Karpas-422 (cell line): ENCODE measurements around the gene FAM181A. TPM values are rescaled to one million over a fixed set of nuclear protein-coding genes. Genes with fewer than 3 reads are reported as not detected.

ENCODE experiments used
- DNase-seq: peaks from one replicate; pipeline ENCODE4 v3.0.0-alpha.2; 2015
- H2AFZ ChIP-seq: fragments of 200-600 bp; sonication (generic); 2 replicates; pipeline ENCODE4 v1.6.1; 2014; ENCODE audit warnings: antibody characterized with exemption, low read length, mixed read lengths
- H3K27ac ChIP-seq: fragments of 200-600 bp; sonication (generic); 2 replicates; pipeline ENCODE4 v1.5.1; 2014; ENCODE audit warnings: mild to moderate bottlenecking, low read length, moderate library complexity
- H3K27me3 ChIP-seq: fragments of 200-600 bp; sonication (generic); 2 replicates; pipeline ENCODE4 v1.6.1; 2014; ENCODE audit warnings: low read length, mixed read lengths
- H3K36me3 ChIP-seq: fragments of 200-600 bp; sonication (generic); 2 replicates; pipeline ENCODE4 v1.6.1; 2014; ENCODE audit warnings: low read length, mixed read lengths; ENCODE audit not compliant: insufficient read depth
- H3K4me1 ChIP-seq: fragments of 200-600 bp; sonication (generic); 2 replicates; pipeline ENCODE4 v1.6.1; 2014; ENCODE audit warnings: mild to moderate bottlenecking, low read length, mixed read lengths
- H3K4me2 ChIP-seq: fragments of 200-600 bp; sonication (generic); 2 replicates; pipeline ENCODE4 v1.6.1; 2014; ENCODE audit warnings: low read length, low read depth, mild to moderate bottlenecking; ENCODE audit not compliant: poor library complexity, severe bottlenecking
- H3K4me3 ChIP-seq: fragments of 200-600 bp; sonication (generic); 2 replicates; pipeline ENCODE4 v1.5.1; 2014; ENCODE audit warnings: mild to moderate bottlenecking, antibody characterized with exemption, low read length, mixed read lengths
- H3K79me2 ChIP-seq: fragments of 200-600 bp; sonication (generic); 2 replicates; pipeline ENCODE4 v1.6.1; 2014; ENCODE audit warnings: mild to moderate bottlenecking, low read length, mixed read lengths
- H3K9ac ChIP-seq: fragments of 200-600 bp; sonication (generic); 2 replicates; pipeline ENCODE4 v1.6.0; 2014; ENCODE audit warnings: low read length
- H3K9me2 ChIP-seq: fragments of 200-600 bp; sonication (generic), shearing (Covaris generic); replicated peaks from 2 replicates; pipeline ENCODE4 v1.6.0; 2014; ENCODE audit warnings: mild to moderate bottlenecking, low read length, moderate library complexity; ENCODE audit not compliant: insufficient read depth
- H3K9me3 ChIP-seq: fragments of 300-700, 200-600 bp; sonication (generic); 2 replicates; pipeline ENCODE4 v1.6.1; 2014; ENCODE audit warnings: low read length, mixed read lengths
- H4K20me1 ChIP-seq: fragments of 200-600 bp; sonication (generic); 2 replicates; pipeline ENCODE4 v1.6.1; 2014; ENCODE audit warnings: mild to moderate bottlenecking, antibody characterized with exemption, low read length, low read depth; ENCODE audit not compliant: insufficient read depth
- total RNA-seq: library from RNA; depleted of rRNA; stranded (reverse); fragments of >200 nt; shearing (Covaris generic); gene quantifications from 2 replicates; pipeline ENCODE4 v1.2.3, GENCODE V29; 2014; ENCODE audit warnings: low replicate concordance

Gene FAM181A
- total RNA-seq, 1 experiment from 2014 or later, result not detected

DNA sequence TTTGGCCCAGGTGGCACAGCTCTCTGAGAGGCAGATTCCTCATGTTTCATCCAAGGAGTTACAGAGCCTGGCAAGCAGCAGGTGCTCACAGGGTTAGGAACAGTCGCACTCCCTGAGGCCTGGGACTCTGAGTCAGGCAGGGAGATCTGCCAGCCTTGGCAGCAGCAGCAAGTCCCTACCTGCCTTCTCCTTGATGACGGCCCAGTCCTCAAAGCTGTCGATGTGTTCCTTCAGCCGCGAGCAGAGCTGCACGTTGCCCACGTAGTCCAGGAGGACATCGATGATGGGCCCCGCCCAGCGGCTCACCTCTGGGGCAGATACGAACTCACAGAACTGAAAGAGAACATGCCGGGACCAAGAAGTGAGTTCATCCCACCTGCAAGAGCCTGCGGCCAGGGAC is 10.4 kb downstream of the FAM181A start:
- no peaks in the 10 kb centered on the region for H3K79me2 ChIP-seq

DNA sequence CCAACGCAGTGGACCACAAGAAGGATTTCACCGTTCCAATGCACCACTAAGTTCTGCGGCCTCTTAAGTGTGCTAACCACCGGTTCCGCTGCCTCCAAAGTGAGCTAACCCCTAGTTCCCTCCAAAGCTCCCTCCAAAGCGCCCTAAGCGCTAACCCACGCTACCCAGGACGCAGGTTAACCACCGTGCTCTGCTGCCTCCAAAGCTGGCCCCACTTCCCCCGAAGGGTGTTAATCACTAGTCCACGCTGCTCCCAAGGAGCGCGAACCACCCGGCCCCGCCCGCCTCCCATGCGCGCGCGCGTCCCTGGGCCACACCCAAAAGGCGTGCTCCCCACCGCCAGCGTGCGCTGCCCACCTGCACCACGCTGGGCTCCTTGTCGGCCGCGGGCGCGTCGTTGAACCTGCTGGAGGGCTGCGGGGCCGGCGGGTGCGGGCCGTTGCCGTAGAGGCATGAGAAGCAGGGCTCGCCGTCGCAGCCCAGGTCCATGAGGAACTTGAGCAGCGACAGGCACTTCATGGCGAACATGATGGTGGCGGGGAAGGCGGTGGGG is 11.7 kb downstream of the FAM181A start:
- Histone ChIP-seq H3K79me2 (no peaks in the 10 kb centered on the region), H3K36me3 (no peaks in the 10 kb centered on the region), H3K4me2 (no peak overlapping the region), H3K4me3 (no peak overlapping the region), H4K20me1 (peaks cover 20% of the 10 kb centered on the region), H3K4me1 (no peaks in the 10 kb centered on the region), H2AFZ (no peak overlapping the region), H3K9me3 (no peaks in the 10 kb centered on the region), H3K9me2 (no peaks in the 10 kb centered on the region), H3K9ac (no peak overlapping the region), H3K27me3 (no peaks in the 10 kb centered on the region), H3K27ac (no peak overlapping the region)
- no peak for DNase-seq

More for the DNA sequence above, 10.4 kb downstream of the FAM181A start:
- Histone ChIP-seq H3K4me1 (no peaks in the 10 kb centered on the region), H3K27me3 (no peaks in the 10 kb centered on the region), H3K9ac (no peak overlapping the region), H3K9me2 (no peaks in the 10 kb centered on the region), H3K36me3 (no peaks in the 10 kb centered on the region), H3K9me3 (no peaks in the 10 kb centered on the region), H3K4me3 (no peak overlapping the region), H4K20me1 (peaks cover 20% of the 10 kb centered on the region), H2AFZ (no peak overlapping the region), H3K4me2 (no peak overlapping the region), H3K27ac (no peak overlapping the region)
- no peak for DNase-seq

- H3K4me1 ChIP-seq, result no peaks in the 10 kb centered on the region
- H3K9me2 ChIP-seq, result no peaks in the 10 kb centered on the region
- no peaks in the 10 kb centered on the region for H3K27me3 ChIP-seq
- H3K4me2 ChIP-seq, result no peak overlapping the region
- no peaks in the 10 kb centered on the region for H3K79me2 ChIP-seq
- H2AFZ ChIP-seq, result no peak overlapping the region
- no peaks in the 10 kb centered on the region for H3K9me3 ChIP-seq
- H3K4me3 ChIP-seq, result no peak overlapping the region
- no peaks in the 10 kb centered on the region for H3K36me3 ChIP-seq
- H3K9ac ChIP-seq, result no peak overlapping the region
- no peak overlapping the region for H3K27ac ChIP-seq
- H4K20me1 ChIP-seq, result peaks cover 20% of the 10 kb centered on the region
- DNase-seq, result peak; percentile 92
These were observed 12.4 kb downstream of the FAM181A start for GRCh38 chr14:93939304-93940229.

- DNase-seq, result no peak
- Histone ChIP-seq H3K9ac (no peak overlapping the region), H4K20me1 (peaks cover 20% of the 10 kb centered on the region), H3K27me3 (no peaks in the 10 kb centered on the region), H3K9me3 (no peaks in the 10 kb centered on the region), H3K4me2 (no peak overlapping the region), H2AFZ (no peak overlapping the region), H3K4me3 (no peak overlapping the region), H3K9me2 (no peaks in the 10 kb centered on the region), H3K27ac (no peak overlapping the region), H3K79me2 (no peaks in the 10 kb centered on the region), H3K36me3 (no peaks in the 10 kb centered on the region), H3K4me1 (no peaks in the 10 kb centered on the region)
These were observed 13.3 kb downstream of the FAM181A start for GRCh38 chr14:93940437-93940836.

- H3K36me3 ChIP-seq, result no peaks in the 10 kb centered on the region
- H2AFZ ChIP-seq, result no peak overlapping the region
- H3K79me2 ChIP-seq, result no peaks in the 10 kb centered on the region
- no peak overlapping the region for H3K4me3 ChIP-seq
- no peaks in the 10 kb centered on the region for H3K9me2 ChIP-seq
- no peak overlapping the region for H3K27ac ChIP-seq
- no peak overlapping the region for H3K4me2 ChIP-seq
- no peak overlapping the region for H3K9ac ChIP-seq
- H3K9me3 ChIP-seq, result no peaks in the 10 kb centered on the region
- H3K4me1 ChIP-seq, result no peaks in the 10 kb centered on the region
- H4K20me1 ChIP-seq, result peaks cover 15% of the 10 kb centered on the region; the same call in 1 of the 2 replicates
- no peak for DNase-seq
- H3K27me3 ChIP-seq, result no peaks in the 10 kb centered on the region
These were observed 14.3 kb downstream of the FAM181A start for GRCh38 chr14:93941293-93941910.

- Histone ChIP-seq H3K4me2 (no peak overlapping the region), H3K27me3 (no peaks in the 10 kb centered on the region), H3K9me3 (no peaks in the 10 kb centered on the region), H3K27ac (no peak overlapping the region), H3K9me2 (no peaks in the 10 kb centered on the region), H3K36me3 (no peaks in the 10 kb centered on the region), H4K20me1 (peaks cover 10% of the 10 kb centered on the region; the same call in 1 of the 2 replicates), H2AFZ (no peak overlapping the region), H3K9ac (no peak overlapping the region), H3K4me3 (no peak overlapping the region), H3K79me2 (no peaks in the 10 kb centered on the region), H3K4me1 (no peaks in the 10 kb centered on the region)
- DNase-seq, result no peak
These were observed 15.9 kb downstream of the FAM181A start for GRCh38 chr14:93943052-93943451.

DNA sequence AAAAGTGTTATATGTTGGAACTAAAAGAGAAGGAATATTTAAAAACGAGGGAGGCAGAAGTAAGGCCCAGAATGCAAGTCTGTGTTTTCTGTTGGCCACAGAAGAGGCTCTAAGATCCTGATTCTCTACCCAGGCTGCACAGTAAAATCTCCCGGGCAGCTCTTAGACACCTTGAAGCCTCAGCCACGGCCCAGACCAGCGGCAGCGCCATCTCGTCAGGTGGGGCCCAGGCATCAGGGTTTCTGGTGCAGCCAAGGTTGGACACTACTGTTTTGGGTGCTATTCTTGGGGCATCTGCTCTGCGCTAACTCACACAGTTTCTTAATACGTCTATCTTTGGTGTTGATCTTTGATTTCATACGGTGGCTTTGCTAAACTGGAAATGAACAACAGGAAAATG is 16.8 kb downstream of the FAM181A start:
- H3K4me2 ChIP-seq, result no peak overlapping the region
- peaks cover 10% of the 10 kb centered on the region; the same call in 1 of the 2 replicates for H4K20me1 ChIP-seq
- no peaks in the 10 kb centered on the region for H3K27me3 ChIP-seq
- H2AFZ ChIP-seq, result no peak overlapping the region
- no peak overlapping the region for H3K4me3 ChIP-seq
- H3K79me2 ChIP-seq, result no peaks in the 10 kb centered on the region
- no peak for DNase-seq
- H3K27ac ChIP-seq, result no peak overlapping the region
- H3K36me3 ChIP-seq, result no peaks in the 10 kb centered on the region
- H3K4me1 ChIP-seq, result no peaks in the 10 kb centered on the region
- no peaks in the 10 kb centered on the region for H3K9me2 ChIP-seq
- no peaks in the 10 kb centered on the region for H3K9me3 ChIP-seq
- H3K9ac ChIP-seq, result no peak overlapping the region

- Histone ChIP-seq H3K9me2 (no peaks in the 10 kb centered on the region), H3K79me2 (no peaks in the 10 kb centered on the region), H2AFZ (no peak overlapping the region), H3K9me3 (no peaks in the 10 kb centered on the region), H3K4me3 (no peak overlapping the region), H3K27me3 (no peaks in the 10 kb centered on the region), H4K20me1 (peaks cover 10% of the 10 kb centered on the region; the same call in 1 of the 2 replicates), H3K4me1 (no peaks in the 10 kb centered on the region), H3K27ac (no peak overlapping the region), H3K9ac (no peak overlapping the region), H3K4me2 (no peak overlapping the region), H3K36me3 (no peaks in the 10 kb centered on the region)
- no peak for DNase-seq
These were observed 17.4 kb downstream of the FAM181A start for GRCh38 chr14:93944348-93945069.
